ENCODE data around the gene VAV2. TPM values are rescaled to one million over a fixed set of nuclear protein-coding genes. Genes with fewer than 3 reads are reported as not detected.

VAV2 gene
- total and polyA plus RNA-seq, 4 donors, result 4.9 to 26.4 (median 17.0) TPM

- no peak overlapping the region for H3K9ac ChIP-seq (ENCODE audit: low read depth in 1 of 2, low read length in 2 of 2)
- no peak for DNase-seq (ENCODE audit: low spot score)
- H3K27ac ChIP-seq (ENCODE audit: low read depth in 1 of 2, low read length in 2 of 2), result no peak overlapping the region
- no peak overlapping the region for H3K4me3 ChIP-seq (ENCODE audit: low read depth in 1 of 3, low read length in 3 of 3)
- H3K9me3 ChIP-seq (ENCODE audit: control insufficient read depth in 4 of 4, low read length in 3 of 4), result no peaks in the 10 kb centered on the region
- TF ChIP-seq RXRA (IDR thresholded peaks at IDR 0.05), result no peak
- no peak for TF ChIP-seq CTCF (IDR thresholded peaks at IDR 0.05; ENCODE audit: low read depth, low read length, missing input control)
- TF ChIP-seq HNF4G (IDR thresholded peaks at IDR 0.05), result no peak
- no peak for TF ChIP-seq SP1 (IDR thresholded peaks at IDR 0.05)
- no peak for TF ChIP-seq ATF3 (IDR thresholded peaks at IDR 0.05)
- TF ChIP-seq YY1 (IDR thresholded peaks at IDR 0.05), result no peak
- TF ChIP-seq TAF1 (conservative IDR thresholded peaks at IDR 0.05), result no peak
- no peak for TF ChIP-seq EGR1 (IDR thresholded peaks at IDR 0.05; ENCODE audit: low read depth in 2 of 2)
- no peak for TF ChIP-seq HNF4A (conservative IDR thresholded peaks at IDR 0.05)
- no peak for TF ChIP-seq ZBTB33 (IDR thresholded peaks at IDR 0.05)
- WGBS, result 95% methylated on average over 28 of the region's 28 CpGs
- H3K27me3 ChIP-seq (ENCODE audit: control insufficient read depth in 4 of 4, insufficient read depth in 4 of 4, low read length in 3 of 4), result no peaks in the 10 kb centered on the region
- H3K36me3 ChIP-seq (ENCODE audit: control insufficient read depth in 4 of 4, insufficient read depth in 3 of 4, low read depth in 1 of 4, low read length in 3 of 4), result peaks cover 29 to 61% (median 38%) of the 10 kb centered on the region in 4 donors
- no peaks in the 10 kb centered on the region for H3K4me1 ChIP-seq (ENCODE audit: control insufficient read depth in 4 of 4, insufficient read depth in 4 of 4, low read length in 3 of 4)
Measured at GRCh38 chr9:134035041-134036039, 43.2 kb upstream of the VAV2 start.

GRCh38 chr9:134034215-134035040 is 42.3 kb upstream of the VAV2 start:
- no peaks in the 10 kb centered on the region for H3K27me3 ChIP-seq (ENCODE audit: control insufficient read depth in 4 of 4, insufficient read depth in 4 of 4, low read length in 3 of 4)
- H3K9ac ChIP-seq (ENCODE audit: low read depth in 1 of 2, low read length in 2 of 2), result no peak overlapping the region
- no peak overlapping the region for H3K27ac ChIP-seq (ENCODE audit: low read depth in 1 of 2, low read length in 2 of 2)
- DNase-seq (ENCODE audit: low spot score), result no peak
- peaks cover 25 to 53% (median 37%) of the 10 kb centered on the region in 4 donors for H3K36me3 ChIP-seq (ENCODE audit: control insufficient read depth in 4 of 4, insufficient read depth in 3 of 4, low read depth in 1 of 4, low read length in 3 of 4)
- TF ChIP-seq GABPA (IDR thresholded peaks at IDR 0.05 in 1 of 2, conservative IDR thresholded peaks at IDR 0.05 in 1 of 2) (no peak), FOXA2 (IDR thresholded peaks at IDR 0.05) (no peak), TAF1 (conservative IDR thresholded peaks at IDR 0.05) (no peak)
- H3K9me3 ChIP-seq (ENCODE audit: control insufficient read depth in 4 of 4, low read length in 3 of 4), result no peaks in the 10 kb centered on the region
- H3K4me1 ChIP-seq (ENCODE audit: control insufficient read depth in 4 of 4, insufficient read depth in 4 of 4, low read length in 3 of 4), result peaks cover under 1 to 3% (median 3%) of the 10 kb centered on the region in 4 donors
- no peak overlapping the region for H3K4me3 ChIP-seq (ENCODE audit: low read depth in 1 of 3, low read length in 3 of 3)
- 96% methylated on average over 19 of the region's 19 CpGs for WGBS
